CMK (cell line): ENCODE measurements around the gene FOXA3.
"Not testable (repeated sequence)": the region's sequence is repeated elsewhere in the genome, so short reads cannot be mapped to it uniquely, and the experiment has no call there.

ENCODE experiments used
- DNase-seq: peaks from one replicate; pipeline ENCODE4 v3.0.0-alpha.2; 2010; ENCODE audit warnings: low read depth

Gene FOXA3

DNA sequence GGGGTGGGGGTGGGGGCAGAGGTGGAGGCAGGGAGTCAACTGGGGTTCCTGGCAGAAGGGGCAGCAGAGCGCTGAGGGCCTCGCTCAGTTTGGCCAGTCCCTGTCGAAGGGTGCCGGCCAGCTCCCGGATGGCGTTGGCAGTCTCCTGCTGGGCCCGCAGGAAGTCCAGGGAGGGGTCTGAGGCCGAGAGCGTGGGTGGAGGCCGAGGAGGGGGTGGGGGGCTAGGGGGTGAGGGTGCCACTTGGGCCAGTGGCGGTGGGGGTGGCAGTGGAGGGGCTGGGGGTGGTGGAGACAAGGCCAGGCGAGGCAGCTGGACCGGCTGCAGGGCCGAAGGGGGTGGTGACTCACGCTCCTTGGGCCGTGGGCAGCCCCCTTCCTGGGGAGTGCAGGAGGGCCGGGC is 26.8 kb downstream of the FOXA3 start:
- no peak for DNase-seq

DNA sequence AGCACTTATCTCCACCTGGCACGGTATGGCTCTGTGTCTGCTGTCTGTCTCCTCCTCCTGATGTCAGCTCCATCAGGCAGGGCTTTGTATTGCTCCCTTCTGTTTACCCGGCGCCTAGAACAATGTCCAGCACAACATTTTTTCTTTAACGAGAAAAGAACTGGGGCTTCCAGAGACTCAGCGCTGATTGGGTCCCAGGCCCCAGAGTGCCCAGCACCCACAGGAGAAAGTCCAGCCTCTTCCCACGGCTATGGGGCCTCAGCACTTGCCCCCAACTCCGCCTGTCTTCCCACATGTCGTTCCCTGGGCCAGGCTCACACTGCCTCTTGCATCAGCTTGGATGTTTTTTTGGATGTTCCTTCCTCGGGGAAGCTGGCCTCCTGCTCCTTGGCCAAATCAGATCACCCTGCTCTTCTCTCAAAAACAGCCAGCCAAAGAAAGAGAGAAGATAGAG is 31.4 kb downstream of the FOXA3 start:
- no peak for DNase-seq

DNA sequence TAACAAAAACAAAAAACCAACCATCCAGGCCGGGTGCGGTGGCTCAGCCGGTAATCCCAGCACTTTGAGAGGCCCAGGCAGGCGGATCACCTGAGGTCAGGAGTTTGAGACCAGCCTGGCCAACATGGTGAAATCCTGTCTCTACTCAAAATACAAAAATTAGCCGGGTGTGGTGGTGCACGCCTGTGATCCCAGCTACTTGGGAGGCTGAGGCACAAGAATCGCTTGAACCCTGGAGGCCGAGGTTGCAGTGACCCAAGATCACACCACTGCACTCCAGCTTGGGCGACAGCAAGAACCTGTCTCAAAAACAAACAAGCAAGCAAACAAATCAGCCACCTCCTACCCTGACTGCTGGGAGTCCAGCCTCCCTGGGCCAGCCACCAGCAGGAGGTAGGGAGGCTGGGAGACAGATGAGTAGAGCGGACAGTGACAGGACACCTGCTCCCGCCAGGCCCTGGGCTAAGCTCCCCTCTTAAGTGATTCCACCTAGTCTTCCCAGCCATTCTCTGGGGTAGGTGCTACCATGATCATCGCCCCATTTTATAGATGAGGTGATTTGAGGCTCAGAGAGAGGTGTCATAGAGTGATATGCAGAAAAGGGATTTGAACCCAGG is 32.0 kb downstream of the FOXA3 start:
- not testable (repeated sequence) for DNase-seq

DNA sequence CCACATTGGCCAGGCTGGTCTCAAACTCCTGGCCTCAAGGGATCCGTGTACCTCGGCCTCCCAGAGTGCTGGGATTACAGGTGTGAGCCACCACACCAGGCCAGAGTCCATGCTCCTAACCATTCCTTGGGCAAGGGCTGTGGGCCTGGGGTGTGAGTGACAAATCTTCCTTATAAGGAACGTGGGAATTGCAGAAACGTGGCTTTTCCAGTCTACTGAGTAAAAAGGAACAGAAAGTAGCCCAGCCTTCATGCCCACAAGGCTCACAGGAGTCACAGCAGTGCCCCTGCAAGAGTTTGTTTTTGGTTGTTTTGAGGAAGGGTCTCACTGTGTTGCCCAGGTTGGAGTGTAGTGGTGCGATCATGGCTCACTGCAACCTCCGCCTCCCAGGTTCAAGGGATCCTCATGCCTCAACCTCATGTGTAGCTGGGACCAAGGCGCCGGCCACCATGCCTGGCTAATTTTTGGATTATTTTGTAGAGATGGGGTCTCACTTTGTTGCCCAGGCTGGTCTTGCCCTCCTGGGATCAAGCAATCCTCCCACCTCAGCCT is 33.2 kb downstream of the FOXA3 start:
- DNase-seq, result no peak

DNA sequence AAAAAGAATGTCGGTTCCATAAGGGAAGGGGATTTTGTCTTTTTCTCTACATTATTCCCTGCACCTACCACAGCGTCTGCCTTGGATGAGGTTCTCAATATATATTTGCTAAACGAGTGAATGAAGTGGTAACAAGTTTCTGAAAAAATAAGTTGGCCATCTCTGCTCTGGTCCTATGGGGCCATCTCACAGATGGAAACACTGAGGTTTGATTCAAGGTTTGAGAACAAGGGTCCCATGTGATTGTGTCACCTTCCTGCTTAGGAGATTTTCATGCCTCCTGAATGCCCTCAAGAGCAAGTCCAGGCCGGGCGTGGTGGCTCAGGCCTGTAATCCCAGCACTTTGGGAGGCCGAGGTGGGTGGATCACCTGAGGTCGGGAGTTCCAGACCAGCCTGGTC is 35.1 kb downstream of the FOXA3 start:
- DNase-seq, result no peak

DNA sequence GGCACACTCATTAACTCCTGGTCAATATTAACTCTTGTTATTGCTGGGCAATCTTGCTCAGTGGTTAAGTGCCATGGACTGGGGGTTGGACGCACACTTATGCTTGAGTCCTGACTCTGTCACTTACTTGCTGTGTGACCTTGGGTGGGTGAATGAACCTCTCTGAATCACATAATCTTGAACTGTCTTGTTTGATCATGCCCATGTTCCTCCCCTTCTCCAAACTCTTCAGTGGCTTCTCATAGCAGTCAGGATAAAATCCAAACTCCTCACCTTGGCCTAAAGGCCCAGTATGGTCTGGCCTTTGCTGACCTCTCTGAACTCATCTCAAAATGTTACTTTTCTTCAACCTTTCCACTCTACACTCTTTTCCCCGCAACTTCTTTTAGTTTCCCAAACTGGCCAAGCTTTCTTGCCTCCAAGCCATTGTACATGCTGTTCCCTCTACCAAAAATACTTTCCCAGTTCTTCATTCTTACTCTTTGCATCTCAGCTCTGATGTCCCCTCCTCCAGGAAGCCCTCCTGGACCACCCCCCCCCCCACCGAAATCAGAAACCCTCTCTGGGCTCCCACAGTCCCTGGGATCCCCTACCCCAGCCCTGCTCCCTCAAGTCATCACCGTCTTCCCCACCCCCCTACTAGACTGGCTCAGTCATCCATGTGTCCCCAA is 35.9 kb downstream of the FOXA3 start:
- DNase-seq, result no peak

DNA sequence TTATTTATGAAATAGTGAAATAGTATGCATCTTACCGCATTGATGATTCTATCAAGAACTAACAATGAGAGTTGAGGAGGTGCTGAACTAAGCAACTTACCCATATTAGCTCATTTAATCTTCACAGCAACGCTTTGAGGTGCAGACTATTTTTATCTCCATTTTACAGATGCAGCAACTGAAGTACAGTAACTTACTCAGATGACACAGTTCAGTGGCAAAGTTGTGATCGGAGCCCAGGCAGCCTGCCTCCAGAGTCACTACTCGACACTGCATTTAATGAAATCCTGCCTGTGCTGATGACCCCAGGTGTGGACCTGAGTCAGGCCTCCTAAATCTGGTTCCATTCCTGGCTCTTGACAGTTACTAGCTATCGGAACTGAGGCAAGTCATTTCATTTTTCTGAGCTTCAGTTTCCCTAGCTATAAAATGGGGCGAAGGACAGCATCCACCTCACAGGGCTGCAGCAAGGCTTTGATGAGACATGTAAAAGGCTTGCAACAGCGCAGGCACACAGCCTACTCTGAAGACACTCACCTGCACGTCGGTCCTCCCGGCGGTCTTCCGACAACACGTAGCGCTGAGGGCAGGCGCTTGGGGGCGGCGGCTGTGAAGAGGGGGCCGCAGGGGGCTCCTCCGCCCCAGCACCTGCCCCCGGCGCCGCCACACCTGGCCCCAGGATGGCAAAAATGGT is 36.8 kb downstream of the FOXA3 start:
- no peak for DNase-seq

DNA sequence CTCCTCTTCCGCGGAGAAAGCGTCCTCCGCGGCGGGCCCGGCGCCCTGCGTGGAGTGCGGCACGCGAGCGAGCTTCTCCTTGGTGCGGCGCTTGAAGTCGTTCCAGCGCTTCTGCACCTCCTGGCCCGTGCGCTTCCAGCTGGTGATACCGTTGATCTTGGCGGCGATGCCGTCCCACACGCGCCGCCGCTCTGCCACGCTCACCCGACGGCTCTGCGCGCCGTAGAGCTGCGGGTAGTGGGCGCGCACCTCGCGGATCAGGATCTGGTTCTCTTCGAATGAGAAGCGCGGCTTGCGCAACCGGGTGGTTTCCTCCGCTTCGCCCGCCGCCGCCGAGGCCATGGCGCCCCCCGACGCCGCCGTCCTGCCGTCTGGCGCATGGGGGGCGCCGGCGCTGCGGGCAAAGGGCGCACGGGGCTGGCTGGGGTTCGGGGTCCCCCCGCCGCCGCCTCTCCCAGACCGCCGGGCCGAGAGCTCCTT is 37.3 kb downstream of the FOXA3 start:
- DNase-seq, result no peak

DNA sequence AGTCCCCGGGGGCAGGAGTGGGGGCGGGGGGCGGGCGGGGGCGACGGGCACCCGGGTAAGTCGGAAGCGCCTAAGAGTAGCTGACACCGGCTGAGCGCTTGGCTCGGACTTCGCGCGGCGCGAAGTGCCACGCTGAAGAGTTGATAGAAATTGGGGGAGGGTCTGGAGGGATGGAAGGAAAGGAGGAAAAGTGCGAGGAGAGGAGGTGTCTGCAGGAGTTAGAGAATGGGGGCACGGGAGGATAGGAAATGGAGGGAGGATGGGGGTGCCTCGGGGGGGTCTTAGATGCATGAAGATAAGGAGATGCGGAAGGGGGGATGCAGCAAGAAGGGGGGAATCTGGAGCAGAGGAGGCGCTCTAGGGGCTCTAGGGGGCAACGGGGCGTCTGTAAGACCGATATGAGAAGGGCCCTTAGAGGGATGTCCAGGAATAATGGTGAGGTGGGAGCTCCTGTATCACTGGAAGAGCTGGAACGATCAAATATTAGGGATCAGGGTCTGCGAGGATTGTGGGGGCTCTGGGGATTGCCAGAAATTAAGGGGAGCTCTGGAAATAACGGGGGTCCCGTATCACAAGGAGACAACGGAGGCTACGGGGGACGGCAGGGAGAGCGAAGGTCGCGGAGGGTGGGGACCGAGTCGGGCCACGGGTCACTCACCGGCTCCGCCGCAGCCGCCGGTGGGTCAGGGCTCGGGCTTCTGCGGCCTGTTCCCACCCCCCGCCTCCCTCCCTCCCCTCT is 38.0 kb downstream of the FOXA3 start, which contains the start of gene MYPOP:
Gene MYPOP (minus strand): TSS at position 702 of the 739 bp plus-strand sequence. CDS start 840 bp downstream, outside the sequence.
- no peak for DNase-seq

DNA sequence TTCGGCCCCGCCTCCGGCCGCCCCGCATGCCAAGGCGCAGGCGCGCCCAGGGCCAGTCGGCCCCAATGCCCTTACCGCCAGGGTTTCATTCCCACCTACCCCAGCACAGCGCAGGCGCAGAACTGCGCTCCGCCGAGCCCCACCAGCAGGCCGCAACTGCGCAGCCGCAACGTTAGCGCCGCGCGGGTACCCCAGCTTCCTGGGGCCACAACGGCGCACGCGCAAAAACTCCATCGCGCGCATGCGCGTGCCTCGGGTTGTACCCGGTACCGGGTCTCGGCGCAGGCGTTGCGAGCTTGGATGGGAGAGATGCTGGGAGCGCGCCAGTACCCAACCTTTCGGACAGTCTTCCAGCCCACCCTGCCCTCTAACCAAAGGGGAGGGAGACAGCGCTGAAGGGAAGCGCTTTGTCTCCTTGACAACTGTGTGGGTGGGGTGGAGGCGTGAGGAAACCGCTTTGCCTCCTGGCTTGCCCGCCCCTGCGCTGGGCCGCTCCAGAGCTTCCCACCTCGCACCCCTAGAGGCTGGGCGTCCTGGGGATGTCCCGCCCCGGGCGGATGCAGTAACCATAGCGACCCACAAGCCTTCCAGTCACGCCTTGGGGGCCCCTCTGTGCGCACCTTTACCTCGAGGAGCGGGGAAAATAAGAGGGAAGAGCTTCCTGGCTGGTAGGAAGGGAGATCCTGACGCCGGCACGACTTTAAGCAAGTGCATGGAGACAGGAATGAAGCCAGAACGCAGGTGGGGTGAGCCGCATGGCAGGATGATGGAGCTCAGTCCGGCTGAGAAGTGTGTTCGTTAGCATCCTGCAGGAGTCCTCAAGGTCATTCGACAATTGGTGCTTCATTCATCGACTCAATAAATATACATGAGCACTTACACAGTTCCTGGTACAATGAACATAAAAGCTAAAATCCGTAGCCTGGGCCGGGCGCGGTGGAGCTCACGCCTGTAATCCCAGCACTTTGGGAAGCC is 38.8 kb downstream of the FOXA3 start:
- DNase-seq, result peak; percentile 97

DNA sequence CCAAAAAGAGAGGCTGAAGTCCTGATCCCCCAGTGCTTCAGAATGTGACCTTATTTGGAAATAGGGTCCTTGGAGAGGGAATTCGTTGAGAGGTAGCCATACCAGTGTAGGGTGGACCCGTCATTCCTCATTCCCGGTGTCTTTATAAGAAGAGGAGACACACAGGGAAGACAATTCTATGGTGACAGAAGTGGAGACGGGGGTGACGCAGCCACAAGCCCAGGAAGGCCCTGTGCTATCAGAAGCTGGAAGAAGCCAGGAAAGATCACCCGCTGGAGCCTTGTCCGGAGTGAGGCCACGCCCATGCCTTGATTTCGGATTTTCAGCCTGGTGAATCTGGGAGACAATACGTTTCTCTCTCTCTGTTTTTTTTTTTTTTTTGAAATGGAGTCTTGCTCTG is 40.9 kb downstream of the FOXA3 start:
- no peak for DNase-seq

DNA sequence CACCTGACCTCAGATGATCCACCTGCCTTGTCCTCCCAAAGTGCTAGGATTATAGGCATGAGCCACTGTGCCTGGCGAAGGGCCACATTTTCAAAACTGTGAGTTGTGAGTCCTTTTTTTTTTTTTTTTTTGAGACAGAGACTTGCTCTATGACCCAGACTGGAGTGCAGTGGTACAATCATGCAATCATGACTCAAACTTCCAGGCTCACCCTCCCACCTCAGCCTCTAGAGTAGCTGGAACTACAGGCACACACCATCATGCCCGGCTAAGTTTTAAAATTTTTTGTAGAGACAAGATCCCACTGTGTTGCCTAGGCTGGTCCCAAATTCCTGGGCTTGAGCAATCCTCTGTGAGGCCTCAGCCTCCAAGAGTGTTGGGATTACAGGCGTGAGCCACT is 42.1 kb downstream of the FOXA3 start:
- no peak for DNase-seq

DNA sequence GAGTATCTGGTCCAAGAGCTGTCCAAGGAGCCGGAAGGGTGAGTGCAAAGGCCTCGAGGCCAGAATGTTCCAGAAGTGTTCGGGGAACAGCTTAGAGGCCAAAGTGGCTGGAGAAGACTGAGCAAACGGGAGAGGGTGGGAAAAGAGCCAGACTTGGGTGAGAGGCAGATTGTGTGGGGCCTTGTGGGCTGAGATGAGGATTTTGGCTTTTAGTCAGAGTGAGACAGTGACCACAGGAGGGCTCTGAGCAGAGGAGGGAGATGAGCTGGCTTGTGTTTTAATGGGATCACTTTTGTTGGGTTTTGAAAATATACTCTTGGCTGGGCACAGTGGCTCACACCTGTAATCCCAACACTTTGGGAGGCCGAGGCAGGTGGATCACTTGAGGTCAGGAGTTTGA is 44.8 kb downstream of the FOXA3 start:
- no peak for DNase-seq

DNA sequence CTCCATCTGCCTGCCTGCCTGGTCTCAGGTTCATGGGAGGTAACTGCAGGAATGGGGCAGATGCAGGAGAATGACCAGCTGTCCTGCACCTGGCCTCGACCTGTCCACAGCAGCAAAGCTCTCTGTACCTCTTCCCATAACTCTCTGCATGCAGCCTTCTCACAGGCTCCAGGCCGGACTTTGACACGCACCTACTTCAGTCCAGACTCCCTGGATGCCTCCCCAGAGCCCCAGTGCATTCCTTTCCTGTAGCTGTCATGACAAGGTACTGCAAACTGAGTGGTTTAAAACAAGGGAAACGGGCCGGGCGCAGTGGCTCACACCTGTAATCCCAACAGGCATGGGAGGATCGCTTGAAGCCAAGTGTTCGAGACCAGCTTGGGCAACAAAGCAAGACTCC is 47.2 kb downstream of the FOXA3 start:
- no peak for DNase-seq

DNA sequence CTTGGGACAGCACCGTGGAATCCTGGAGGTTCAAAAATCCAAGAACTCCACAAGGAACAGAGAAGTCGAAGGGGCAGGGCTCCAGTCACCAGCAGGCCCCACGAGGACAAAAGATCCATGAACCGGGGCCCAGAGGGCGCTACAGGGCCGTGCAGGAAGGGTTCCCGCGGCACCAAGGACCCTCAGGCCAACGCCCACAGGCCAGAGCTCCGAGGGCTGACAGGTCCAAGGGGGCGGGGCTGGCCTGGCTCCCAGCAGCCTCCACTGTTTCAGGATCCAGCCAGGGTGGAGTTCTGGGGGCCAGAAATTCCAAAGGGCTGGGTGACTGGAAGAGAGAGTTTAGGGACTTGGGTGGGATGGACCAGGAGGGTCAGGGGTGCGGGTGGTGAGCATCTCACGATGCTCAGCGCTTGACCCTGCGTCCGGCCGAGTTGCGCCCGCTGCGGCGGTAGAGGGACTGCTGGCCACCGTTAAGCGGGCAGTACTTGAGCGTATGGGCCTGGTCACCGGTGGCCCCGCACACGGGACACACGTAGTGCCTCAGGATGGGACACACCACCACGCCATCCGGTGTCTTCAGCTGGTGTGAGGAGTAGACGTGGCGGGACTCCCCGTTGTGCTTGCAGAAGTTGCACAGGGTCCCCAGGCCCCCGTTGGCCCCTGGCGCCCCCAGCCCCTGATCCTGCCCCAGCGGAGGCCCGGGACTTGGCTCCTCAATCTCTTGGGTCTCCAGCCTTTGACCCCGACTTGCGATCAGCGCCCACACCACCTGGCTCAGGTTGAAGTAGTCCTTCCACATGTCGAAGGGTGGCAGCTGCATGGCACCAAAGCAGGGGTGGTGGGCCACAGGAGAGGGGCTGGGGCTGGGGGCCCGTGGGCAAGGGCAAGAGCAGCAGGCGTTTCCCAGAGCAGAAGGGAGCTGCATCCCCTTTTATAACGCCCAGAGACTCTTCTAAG is 50.0 kb downstream of the FOXA3 start, which contains the start of gene NANOS2:
Gene NANOS2 (minus strand): TSS at position 905 of the 957 bp plus-strand sequence. CDS start 85 bp downstream, at position 820.
- DNase-seq, result no peak

DNA sequence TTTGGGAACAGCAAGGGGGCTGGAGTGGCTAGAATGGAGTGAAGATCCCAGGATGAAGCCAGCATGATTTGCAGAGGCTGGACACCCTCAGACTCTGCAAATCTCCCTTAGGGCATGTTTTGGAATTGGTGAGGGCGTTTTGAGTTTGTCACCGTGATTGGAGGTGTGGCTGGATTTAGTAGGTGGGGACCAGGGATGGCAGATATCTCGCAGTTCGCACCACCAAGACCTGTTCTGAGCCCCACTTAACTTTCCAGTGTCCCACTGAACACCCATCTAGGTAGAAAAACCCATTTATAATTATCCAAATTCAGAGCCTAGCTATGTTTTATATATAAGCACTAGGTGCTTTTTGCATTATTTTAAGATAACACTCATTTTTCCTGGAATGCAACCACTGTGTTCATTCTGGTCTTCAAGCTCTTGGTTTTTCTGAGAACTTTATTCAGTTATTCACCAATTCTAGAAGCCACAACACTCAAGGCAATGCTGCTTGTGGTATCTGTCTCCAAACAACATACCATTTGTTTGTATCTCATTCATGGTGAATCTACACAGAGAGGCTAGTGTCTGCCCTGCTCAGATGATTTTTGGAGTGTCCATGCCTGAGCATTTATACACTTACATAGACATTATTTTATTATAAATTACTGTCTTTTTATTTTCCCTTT is 53.4 kb downstream of the FOXA3 start:
- no peak for DNase-seq

DNA sequence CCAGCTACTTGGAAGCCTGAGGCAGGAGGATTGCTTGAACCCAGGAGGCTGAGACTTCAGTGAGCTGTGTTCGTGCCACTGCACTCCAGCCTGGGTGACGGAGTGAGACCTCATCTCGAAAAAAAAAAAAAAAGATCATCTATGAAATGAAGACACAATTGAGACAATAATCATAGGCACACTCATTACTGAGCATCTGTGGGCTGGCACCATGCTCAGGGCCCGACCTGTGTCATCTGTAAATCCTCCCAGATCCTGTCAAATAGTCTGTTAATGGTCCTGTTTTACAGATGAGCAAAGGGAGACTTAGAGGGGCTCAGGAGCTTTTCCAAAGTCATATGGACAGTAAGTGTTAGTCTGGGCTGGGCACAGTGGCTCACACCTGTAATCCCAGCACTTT is 54.6 kb downstream of the FOXA3 start:
- DNase-seq, result no peak

DNA sequence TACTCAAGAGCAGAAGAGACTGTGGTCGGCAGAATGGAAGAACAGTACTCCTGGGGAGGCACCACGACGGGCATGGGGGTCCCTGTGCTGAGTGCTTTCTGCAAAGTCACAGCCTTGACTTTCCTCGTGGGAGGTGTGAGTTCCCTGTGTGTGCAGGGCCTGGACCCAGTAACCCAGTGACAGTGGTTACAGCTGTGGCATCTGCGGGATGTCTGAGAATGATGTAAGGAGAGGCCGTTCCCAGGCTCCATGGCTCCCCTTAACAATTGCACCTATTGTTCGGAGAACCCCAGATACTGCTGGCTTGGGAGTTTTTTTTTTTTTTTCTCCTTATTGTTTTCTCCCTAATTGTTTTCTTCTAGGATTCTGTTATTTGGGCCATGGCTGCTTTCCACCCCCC is 55.6 kb downstream of the FOXA3 start:
- DNase-seq, result no peak

DNA sequence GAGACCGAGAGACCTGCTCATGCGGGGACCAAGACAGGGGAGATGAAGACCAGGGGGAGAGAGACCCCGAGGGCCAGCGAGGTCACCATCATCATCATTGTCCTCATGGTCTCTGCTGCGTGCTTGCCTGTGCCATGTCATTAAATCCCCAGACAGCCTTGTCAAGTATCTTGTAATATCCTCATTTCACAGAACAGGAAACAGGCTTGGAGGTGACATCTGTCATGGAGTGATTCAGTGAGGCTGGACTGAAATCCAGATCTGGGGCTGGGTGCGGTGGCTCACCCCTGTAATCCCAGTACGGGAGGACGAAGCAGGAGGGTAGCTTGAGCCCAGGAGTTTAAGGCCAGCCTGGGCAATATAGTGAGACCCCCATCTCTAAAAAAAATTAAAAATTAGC is 56.3 kb downstream of the FOXA3 start:
- no peak for DNase-seq
